HS-27A (cell line): ENCODE measurements around the gene STUB1.

ENCODE experiments used
- DNase-seq: peaks from one replicate; pipeline ENCODE4 v3.0.0-alpha.2; 2012; ENCODE audit warnings: low read depth, missing footprints

The STUB1 gene

GRCh38 chr16:694863-695354 lies 14.7 kb downstream of the STUB1 start:
- no peak for DNase-seq

- DNase-seq: no peak
Measured at GRCh38 chr16:695355-696089, 15.3 kb downstream of the STUB1 start.

DNA sequence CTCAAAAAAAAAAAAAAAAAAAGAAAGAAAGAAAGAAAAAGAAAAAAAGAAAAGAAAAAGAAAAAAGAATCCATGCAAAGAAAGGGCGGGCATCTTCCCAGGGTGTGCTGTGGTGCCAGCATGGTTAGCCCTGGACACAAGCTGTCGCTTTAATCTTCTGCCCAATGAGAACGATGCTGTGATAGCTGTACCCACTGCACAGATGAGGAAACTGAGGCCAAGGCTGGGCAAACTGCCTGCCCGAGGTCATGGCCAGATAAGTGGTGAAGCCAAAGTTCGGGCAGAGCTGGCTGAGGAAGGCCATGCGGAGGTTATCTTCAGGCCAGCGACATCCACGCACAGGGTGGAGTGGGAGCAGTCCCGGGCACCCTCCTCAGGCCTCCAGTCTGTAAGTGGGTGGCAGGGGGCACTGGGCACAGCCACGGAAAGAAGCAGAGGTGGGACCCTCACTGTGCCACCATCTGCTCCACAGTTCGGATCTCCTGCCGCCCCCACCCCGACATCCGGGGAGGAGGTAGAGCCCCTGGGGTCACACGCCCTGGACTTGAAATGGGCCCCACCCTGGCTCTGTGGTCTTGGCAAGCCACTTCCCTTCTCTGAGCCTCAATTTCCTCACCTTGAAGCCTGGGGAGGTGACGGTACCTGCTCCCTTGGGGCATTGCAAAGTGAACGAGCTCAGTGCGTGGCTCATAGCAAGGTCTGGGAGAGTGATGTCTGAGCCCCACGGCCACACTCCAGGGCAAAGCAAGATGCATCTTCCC lies 18.9 kb downstream of the STUB1 start:
- DNase-seq: no peak

DNA sequence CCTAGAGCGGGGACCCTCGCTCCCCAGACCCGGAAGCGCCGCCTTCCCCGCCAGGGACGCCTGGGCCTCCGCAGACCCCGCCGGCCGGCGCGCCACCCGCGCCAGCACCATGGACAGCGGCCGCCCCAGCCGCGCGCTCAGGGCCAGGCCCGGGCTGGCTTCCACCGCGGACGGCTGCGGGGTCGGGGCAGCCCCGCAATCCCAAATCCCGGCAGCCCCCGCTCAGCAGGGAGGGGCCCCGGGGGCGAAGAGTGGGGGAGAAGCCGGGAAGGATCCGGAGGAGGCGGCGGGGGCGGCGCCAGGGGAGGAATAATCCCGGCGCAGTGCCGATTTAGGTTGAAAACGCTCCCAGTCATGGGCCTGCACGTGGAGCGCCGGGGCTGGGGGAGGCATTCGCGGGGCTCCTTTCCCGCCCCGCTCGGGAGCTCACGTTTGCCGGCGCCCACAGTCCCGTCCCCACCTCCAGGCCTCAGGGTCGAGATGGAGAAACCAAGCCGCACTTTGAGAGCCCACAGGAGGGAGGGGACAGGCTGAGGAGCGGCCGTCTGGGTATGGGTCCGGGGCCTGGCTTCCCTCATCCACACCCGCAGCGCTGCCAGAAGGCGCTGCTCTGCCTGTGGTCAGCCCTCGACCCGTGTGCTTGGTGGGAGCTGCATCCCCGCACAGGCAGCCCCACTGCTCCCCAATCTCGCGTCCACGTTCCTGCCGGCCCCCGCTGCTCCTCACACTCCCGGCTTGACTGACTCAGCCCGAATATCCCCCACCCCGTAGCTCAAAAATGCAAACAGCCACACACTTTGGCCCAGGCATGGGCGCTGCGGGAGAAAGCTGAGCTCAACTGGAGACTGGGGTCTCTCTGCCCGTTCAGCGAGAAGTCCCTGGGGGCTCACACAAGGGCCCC lies 20.7 kb downstream of the STUB1 start:
- DNase-seq: no peak

- no peak for DNase-seq
Measured at GRCh38 chr16:702341-702740, 22.1 kb downstream of the STUB1 start.

- no peak for DNase-seq
Measured at GRCh38 chr16:703406-703805, 23.2 kb downstream of the STUB1 start.

DNA sequence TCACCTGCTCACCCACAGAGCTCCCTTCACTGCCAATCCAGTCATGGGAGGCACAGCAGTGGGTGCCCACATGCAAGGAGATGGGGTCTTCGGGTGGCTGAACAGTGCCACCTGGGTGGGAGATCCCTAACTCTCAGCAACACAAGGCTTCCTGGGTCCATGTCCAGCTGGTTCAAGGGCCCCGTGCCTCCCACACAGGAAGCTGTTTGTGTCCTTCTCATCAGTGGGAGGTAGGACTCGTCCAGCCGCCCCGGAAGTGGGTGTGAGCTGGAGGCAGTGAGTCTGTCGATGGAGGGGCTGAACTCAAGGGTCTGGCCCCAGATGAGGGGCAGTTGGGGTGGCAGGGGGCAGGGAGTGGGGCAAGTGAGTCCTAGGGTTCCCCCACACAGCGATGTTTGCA lies 23.8 kb downstream of the STUB1 start:
- DNase-seq: no peak

GRCh38 chr16:704552-705380 lies 24.6 kb downstream of the STUB1 start:
- no peak for DNase-seq

GRCh38 chr16:705431-706188 lies 25.4 kb downstream of the STUB1 start, which contains the start of gene FBXL16:
Gene FBXL16, minus strand, starts transcription at chr16:705801. Its CDS starts 8,396 bp downstream, at chr16:697405.
- DNase-seq: no peak

DNA sequence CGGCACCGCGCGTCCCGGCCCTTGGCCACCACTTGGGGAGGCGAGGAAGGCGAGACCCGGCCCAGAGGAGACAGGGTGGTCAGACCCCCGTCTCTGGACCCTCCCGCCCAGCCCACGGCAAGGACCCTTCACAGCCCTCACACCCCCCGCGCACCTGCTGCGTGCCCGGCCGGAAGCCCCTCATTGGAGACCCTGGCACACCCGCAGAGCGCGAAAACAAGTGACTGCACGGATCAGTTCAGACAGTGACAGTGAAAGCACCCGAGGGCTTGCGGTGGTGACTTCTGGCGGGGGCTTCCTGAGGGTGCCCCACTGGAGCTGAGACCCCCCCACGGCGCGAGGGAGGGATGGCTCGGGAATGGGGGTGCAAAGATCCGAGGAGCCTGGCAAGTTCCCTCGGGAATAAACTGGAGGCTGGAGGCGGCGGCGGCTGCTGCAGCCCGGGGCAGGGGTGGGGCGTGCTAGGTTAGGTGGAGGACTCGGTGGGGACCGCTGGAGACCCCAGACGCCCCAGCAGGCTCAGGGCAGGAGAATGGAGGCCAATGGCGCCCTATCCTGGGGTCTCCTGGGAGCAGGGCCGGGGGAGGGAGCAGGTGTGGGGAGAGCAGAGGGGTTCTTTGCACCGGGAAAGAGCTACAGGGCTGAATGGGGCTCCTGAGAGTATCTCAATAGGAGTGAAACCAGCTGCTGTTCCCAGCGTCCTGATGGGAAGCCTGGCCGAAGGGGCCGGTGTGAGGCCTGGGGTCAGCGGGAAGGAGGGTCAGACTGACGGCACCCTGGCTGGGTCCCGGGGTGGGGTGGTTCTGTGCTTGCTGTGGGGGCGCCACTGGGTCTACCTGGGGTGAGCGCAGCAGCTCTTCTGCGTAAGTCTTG lies 26.2 kb downstream of the STUB1 start:
- DNase-seq: no peak

- no peak for DNase-seq
Measured at GRCh38 chr16:707062-707538, 26.9 kb downstream of the STUB1 start.

- no peak for DNase-seq
Measured at GRCh38 chr16:708019-708418, 27.8 kb downstream of the STUB1 start.

GRCh38 chr16:708959-709358 lies 28.7 kb downstream of the STUB1 start:
- DNase-seq: no peak

GRCh38 chr16:709566-710499 lies 29.6 kb downstream of the STUB1 start:
- peak; percentile 51 for DNase-seq

GRCh38 chr16:710500-711075 lies 30.4 kb downstream of the STUB1 start:
- no peak for DNase-seq

DNA sequence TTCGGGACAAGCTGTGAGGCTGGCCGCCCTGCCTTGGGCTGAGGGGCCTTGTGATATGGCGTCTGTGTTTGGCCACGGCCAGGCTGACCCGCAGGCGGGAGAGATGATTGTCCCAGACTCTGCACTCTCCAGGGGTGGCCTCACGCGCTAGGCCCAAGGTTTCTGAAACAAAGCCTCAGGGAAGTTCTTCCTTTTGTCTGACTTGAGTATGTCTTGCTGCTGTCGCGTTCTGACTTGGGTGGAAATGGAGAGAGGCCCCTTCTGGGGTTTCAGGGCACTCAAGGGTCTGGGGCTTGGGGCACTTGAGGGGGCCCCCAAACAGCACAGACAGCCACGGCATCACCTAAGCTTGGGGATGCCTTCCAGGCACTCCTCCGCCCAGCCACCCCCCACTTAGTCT lies 30.9 kb downstream of the STUB1 start:
- DNase-seq: no peak

GRCh38 chr16:711548-712320 lies 31.5 kb downstream of the STUB1 start:
- DNase-seq: no peak
